Measurements from ENCODE around the gene DNAAF5.
"Not testable (repeated sequence)": the region's sequence is repeated elsewhere in the genome, so short reads cannot be mapped to it uniquely, and the experiment has no call there.

The DNAAF5 gene

GRCh38 chr7:748446-748845 lies 21.9 kb downstream of the DNAAF5 start:
- no peak for DNase-seq

- DNase-seq, result no peak
These were observed 22.6 kb downstream of the DNAAF5 start for GRCh38 chr7:749140-749551.

GRCh38 chr7:750111-750905 lies 23.8 kb downstream of the DNAAF5 start:
- no peak for DNase-seq

GRCh38 chr7:751826-752225 lies 25.3 kb downstream of the DNAAF5 start:
- DNase-seq, result no peak

- DNase-seq, result not testable (repeated sequence)
These were observed 25.8 kb downstream of the DNAAF5 start for GRCh38 chr7:752256-752655.

- no peak for DNase-seq
These were observed 26.7 kb downstream of the DNAAF5 start for GRCh38 chr7:753190-753589.

- no peak for DNase-seq
These were observed 28.3 kb downstream of the DNAAF5 start for GRCh38 chr7:754531-755412.

GRCh38 chr7:755413-755805 lies 28.9 kb downstream of the DNAAF5 start:
- no peak for DNase-seq

GRCh38 chr7:756231-756927 lies 29.9 kb downstream of the DNAAF5 start:
- no peak for DNase-seq

- no peak for DNase-seq
These were observed 30.5 kb downstream of the DNAAF5 start for GRCh38 chr7:756928-757560.

GRCh38 chr7:757741-758163 lies 31.3 kb downstream of the DNAAF5 start:
- DNase-seq, result no peak

GRCh38 chr7:759569-759968 lies 33.1 kb downstream of the DNAAF5 start:
- DNase-seq, result no peak

GRCh38 chr7:760006-760405 lies 33.5 kb downstream of the DNAAF5 start:
- no peak for DNase-seq

GRCh38 chr7:761101-761500 lies 34.6 kb downstream of the DNAAF5 start:
- no peak for DNase-seq

- no peak for DNase-seq
These were observed 35.1 kb downstream of the DNAAF5 start for GRCh38 chr7:761631-762030.

- DNase-seq, result no peak
These were observed 36.4 kb downstream of the DNAAF5 start for GRCh38 chr7:762885-763284.

GRCh38 chr7:763762-764161 lies 37.3 kb downstream of the DNAAF5 start:
- DNase-seq, result no peak

GRCh38 chr7:765383-765782 lies 38.9 kb downstream of the DNAAF5 start:
- no peak for DNase-seq

- DNase-seq, result no peak
These were observed 41.1 kb downstream of the DNAAF5 start for GRCh38 chr7:767580-767940.

GRCh38 chr7:767941-768731 lies 41.6 kb downstream of the DNAAF5 start:
- DNase-seq, result no peak

GRCh38 chr7:768881-769504 lies 42.5 kb downstream of the DNAAF5 start:
- no peak for DNase-seq

GRCh38 chr7:770336-770735 lies 43.8 kb downstream of the DNAAF5 start:
- no peak for DNase-seq
